ENCODE data around the gene ATIC. TPM values are rescaled to one million over a fixed set of nuclear protein-coding genes. Genes with fewer than 3 reads are reported as not detected.
A peak's percentile ranks its signal among the peaks of the same experiment; 100 is the strongest.

The ATIC gene
- 75.2 and 81.6 TPM in 2 replicates for total RNA-seq

- H3K27me3 ChIP-seq (ENCODE audit: control insufficient read depth, insufficient read depth, low read length) = no peaks in the 10 kb centered on the region
- no peaks in the 10 kb centered on the region for H3K36me3 ChIP-seq (ENCODE audit: control insufficient read depth, insufficient read depth, low read length)
- H3K4me3 ChIP-seq (ENCODE audit: low read depth, low read length) = peak within 1 kb of the TSS; percentile 58
- no peak for TF ChIP-seq CTCF (IDR thresholded peaks at IDR 0.05; ENCODE audit: insufficient read depth, low read length, poor library complexity, severe bottlenecking)
- peak; percentile 80 for DNase-seq (ENCODE audit: low read depth)
Measured at GRCh38 chr2:215311625-215312396, at the start of gene ATIC. Gene ATIC (plus strand): TSS chr2:215312059. CDS start chr2:215312143, 84 bp downstream.

GRCh38 chr2:215262303-215262702 is 49.6 kb upstream of the ATIC start:
- Histone ChIP-seq H3K27me3 (ENCODE audit: control insufficient read depth, insufficient read depth, low read length) (no peaks in the 10 kb centered on the region), H3K36me3 (ENCODE audit: control insufficient read depth, insufficient read depth, low read length) (no peaks in the 10 kb centered on the region), H3K4me3 (ENCODE audit: low read depth, low read length) (no peak overlapping the region)
- no peak for TF ChIP-seq CTCF (IDR thresholded peaks at IDR 0.05; ENCODE audit: insufficient read depth, low read length, poor library complexity, severe bottlenecking)
- no peak for DNase-seq (ENCODE audit: low read depth)

GRCh38 chr2:215262741-215263362 is 49.0 kb upstream of the ATIC start:
- Histone ChIP-seq H3K27me3 (ENCODE audit: control insufficient read depth, insufficient read depth, low read length) (no peaks in the 10 kb centered on the region), H3K36me3 (ENCODE audit: control insufficient read depth, insufficient read depth, low read length) (no peaks in the 10 kb centered on the region), H3K4me3 (ENCODE audit: low read depth, low read length) (no peak overlapping the region)
- DNase-seq (ENCODE audit: low read depth) = no peak
- no peak for TF ChIP-seq CTCF (IDR thresholded peaks at IDR 0.05; ENCODE audit: insufficient read depth, low read length, poor library complexity, severe bottlenecking)

GRCh38 chr2:215264374-215264773 is 47.5 kb upstream of the ATIC start:
- no peaks in the 10 kb centered on the region for H3K36me3 ChIP-seq (ENCODE audit: control insufficient read depth, insufficient read depth, low read length)
- H3K27me3 ChIP-seq (ENCODE audit: control insufficient read depth, insufficient read depth, low read length) = no peaks in the 10 kb centered on the region
- no peak overlapping the region for H3K4me3 ChIP-seq (ENCODE audit: low read depth, low read length)
- no peak for DNase-seq (ENCODE audit: low read depth)
- no peak for TF ChIP-seq CTCF (IDR thresholded peaks at IDR 0.05; ENCODE audit: insufficient read depth, low read length, poor library complexity, severe bottlenecking)

GRCh38 chr2:215269397-215270117 is 42.3 kb upstream of the ATIC start:
- DNase-seq (ENCODE audit: low read depth) = peak; percentile 45
- no peak overlapping the region for H3K4me3 ChIP-seq (ENCODE audit: low read depth, low read length)
- TF ChIP-seq CTCF (IDR thresholded peaks at IDR 0.05; ENCODE audit: insufficient read depth, low read length, poor library complexity, severe bottlenecking) = peak; percentile 75
- H3K27me3 ChIP-seq (ENCODE audit: control insufficient read depth, insufficient read depth, low read length) = no peaks in the 10 kb centered on the region
- H3K36me3 ChIP-seq (ENCODE audit: control insufficient read depth, insufficient read depth, low read length) = no peaks in the 10 kb centered on the region

Data from kidney epithelial cell (primary cell).